ENCODE measurements around the gene NSMF. TPM values are rescaled to one million over a fixed set of nuclear protein-coding genes. Genes with fewer than 3 reads are reported as not detected.

The NSMF gene
- polyA plus RNA-seq, 1 donor (not counting 4 experiments of a cell fraction or from before 2014, with no cell fraction given), result 29.5 TPM

GRCh38 chr9:137487454-137488326, 28.6 kb upstream of the NSMF start:
- no peaks in the 10 kb centered on the region for H3K4me1 ChIP-seq (ENCODE audit: control insufficient read depth, extremely low read depth, insufficient read depth, low read length)
- H3K36me3 ChIP-seq (ENCODE audit: control insufficient read depth in 2 of 2, extremely low read depth in 1 of 2, insufficient read depth in 2 of 2, low read length in 2 of 2), result no peaks in the 10 kb centered on the region
- no peak overlapping the region for H2AFZ ChIP-seq (ENCODE audit: control insufficient read depth, low read length)
- no peak overlapping the region for H3K9ac ChIP-seq (ENCODE audit: control insufficient read depth, extremely low read depth, insufficient read depth, low read length)
- dilution Hi-C loops (cut with MboI; ENCODE audit: extremely low pct_ligation_motif_present, low sequenced_read_pairs), result no loop called here
- H3K79me2 ChIP-seq (ENCODE audit: control insufficient read depth, insufficient read depth, low read length), result no peaks in the 10 kb centered on the region
- no peak for DNase-seq (ENCODE audit: low read depth, low spot score)
- no peak for FAIRE-seq
- H4K20me1 ChIP-seq (ENCODE audit: control insufficient read depth, extremely low read depth, insufficient read depth, low read length), result no peaks in the 10 kb centered on the region
- H3K9me1 ChIP-seq (ENCODE audit: control insufficient read depth, extremely low read depth, insufficient read depth, low read length), result no peaks in the 10 kb centered on the region
- H3K27ac ChIP-seq (ENCODE audit: control insufficient read depth, insufficient read depth, low read length), result no peak overlapping the region
- no peaks in the 10 kb centered on the region for H3K27me3 ChIP-seq (ENCODE audit: control insufficient read depth, extremely low read depth, insufficient read depth, low read length)
- no peaks in the 10 kb centered on the region for H3K9me3 ChIP-seq (ENCODE audit: control insufficient read depth, low read depth, low read length)
- H3K4me2 ChIP-seq (ENCODE audit: control insufficient read depth, extremely low read depth, insufficient read depth, low read depth, low read length), result no peak overlapping the region
- TF ChIP-seq EZH2 (IDR thresholded peaks at IDR 0.05; ENCODE audit: low read length), result no peak
- TF ChIP-seq, protein P1, sequence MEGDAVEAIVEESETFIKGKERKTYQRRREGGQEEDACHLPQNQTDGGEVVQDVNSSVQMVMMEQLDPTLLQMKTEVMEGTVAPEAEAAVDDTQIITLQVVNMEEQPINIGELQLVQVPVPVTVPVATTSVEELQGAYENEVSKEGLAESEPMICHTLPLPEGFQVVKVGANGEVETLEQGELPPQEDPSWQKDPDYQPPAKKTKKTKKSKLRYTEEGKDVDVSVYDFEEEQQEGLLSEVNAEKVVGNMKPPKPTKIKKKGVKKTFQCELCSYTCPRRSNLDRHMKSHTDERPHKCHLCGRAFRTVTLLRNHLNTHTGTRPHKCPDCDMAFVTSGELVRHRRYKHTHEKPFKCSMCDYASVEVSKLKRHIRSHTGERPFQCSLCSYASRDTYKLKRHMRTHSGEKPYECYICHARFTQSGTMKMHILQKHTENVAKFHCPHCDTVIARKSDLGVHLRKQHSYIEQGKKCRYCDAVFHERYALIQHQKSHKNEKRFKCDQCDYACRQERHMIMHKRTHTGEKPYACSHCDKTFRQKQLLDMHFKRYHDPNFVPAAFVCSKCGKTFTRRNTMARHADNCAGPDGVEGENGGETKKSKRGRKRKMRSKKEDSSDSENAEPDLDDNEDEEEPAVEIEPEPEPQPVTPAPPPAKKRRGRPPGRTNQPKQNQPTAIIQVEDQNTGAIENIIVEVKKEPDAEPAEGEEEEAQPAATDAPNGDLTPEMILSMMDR (optimal IDR thresholded peaks at IDR 0.05 in 1 of 3, IDR thresholded peaks at IDR 0.05 in 1 of 3, conservative IDR thresholded peaks at IDR 0.05 in 1 of 3; ENCODE audit: extremely low read depth in 1 of 3, insufficient read depth in 2 of 3, low read length in 3 of 3), result no peak
- H3K4me3 ChIP-seq (ENCODE audit: control insufficient read depth in 2 of 3, extremely low read depth in 1 of 3, insufficient read depth in 2 of 3, low read depth in 1 of 3, low read length in 3 of 3), result no peak overlapping the region

DNA sequence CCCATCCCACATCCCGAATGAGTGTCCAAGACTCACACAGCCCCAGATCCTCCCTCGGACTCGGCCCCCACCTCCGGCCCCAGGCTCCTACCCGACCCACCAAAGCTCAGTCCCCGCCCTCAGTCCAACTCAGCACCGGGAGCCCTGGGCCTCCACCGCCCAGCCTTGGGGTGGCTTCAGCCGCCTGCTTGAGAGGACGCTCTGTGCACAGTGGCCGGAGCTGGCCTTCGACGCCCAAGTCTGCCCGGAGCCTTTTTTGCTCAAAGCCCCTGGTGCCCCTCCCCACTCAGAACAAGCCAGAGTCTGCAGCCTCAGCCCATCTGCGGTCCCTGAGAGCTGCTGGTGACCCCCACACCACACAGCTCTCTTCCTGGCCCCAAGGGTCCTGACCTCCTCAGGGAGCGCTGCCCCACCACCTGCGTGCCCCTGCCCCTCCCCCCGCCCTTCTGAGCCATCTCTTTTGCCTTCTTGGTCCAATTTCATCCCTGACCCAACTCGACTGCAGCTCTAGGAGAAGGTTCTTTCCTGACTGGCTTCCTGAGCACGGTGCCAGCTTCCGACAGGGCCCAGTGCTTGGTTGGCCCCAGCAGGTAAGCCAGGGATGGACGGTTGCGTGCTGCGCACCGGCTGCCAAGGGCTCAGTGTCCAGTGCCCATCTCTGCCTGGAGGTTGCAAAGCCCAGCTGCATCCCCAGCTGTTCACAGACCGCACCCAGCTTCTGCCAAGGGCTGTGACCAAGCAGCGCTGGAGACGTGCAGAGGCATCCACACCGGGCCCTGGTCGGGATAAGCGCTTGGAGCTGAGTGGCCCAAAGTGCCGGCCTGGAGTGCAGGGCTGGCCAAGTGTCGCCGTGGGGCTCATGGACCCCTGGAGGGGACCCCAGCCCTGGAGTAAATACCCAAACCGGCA, 27.7 kb upstream of the NSMF start:
- Histone ChIP-seq H3K79me2 (ENCODE audit: control insufficient read depth, insufficient read depth, low read length) (no peaks in the 10 kb centered on the region), H4K20me1 (ENCODE audit: control insufficient read depth, extremely low read depth, insufficient read depth, low read length) (no peaks in the 10 kb centered on the region), H3K27ac (ENCODE audit: control insufficient read depth, insufficient read depth, low read length) (no peak overlapping the region), H3K4me3 (ENCODE audit: control insufficient read depth in 2 of 3, extremely low read depth in 1 of 3, insufficient read depth in 2 of 3, low read depth in 1 of 3, low read length in 3 of 3) (no peak overlapping the region), H3K9ac (ENCODE audit: control insufficient read depth, extremely low read depth, insufficient read depth, low read length) (no peak overlapping the region), H3K4me2 (ENCODE audit: control insufficient read depth, extremely low read depth, insufficient read depth, low read depth, low read length) (no peak overlapping the region), H3K9me3 (ENCODE audit: control insufficient read depth, low read depth, low read length) (no peaks in the 10 kb centered on the region), H2AFZ (ENCODE audit: control insufficient read depth, low read length) (no peak overlapping the region), H3K4me1 (ENCODE audit: control insufficient read depth, extremely low read depth, insufficient read depth, low read length) (peaks cover 2% of the 10 kb centered on the region), H3K36me3 (ENCODE audit: control insufficient read depth in 2 of 2, extremely low read depth in 1 of 2, insufficient read depth in 2 of 2, low read length in 2 of 2) (no peaks in the 10 kb centered on the region), H3K9me1 (ENCODE audit: control insufficient read depth, extremely low read depth, insufficient read depth, low read length) (no peaks in the 10 kb centered on the region), H3K27me3 (ENCODE audit: control insufficient read depth, extremely low read depth, insufficient read depth, low read length) (no peaks in the 10 kb centered on the region)
- dilution Hi-C loops (cut with MboI; ENCODE audit: extremely low pct_ligation_motif_present, low sequenced_read_pairs), result no loop called here
- FAIRE-seq, result no peak
- DNase-seq (ENCODE audit: low read depth, low spot score), result no peak
- no peak for TF ChIP-seq EZH2 (IDR thresholded peaks at IDR 0.05; ENCODE audit: low read length)
- TF ChIP-seq, protein P1 (optimal IDR thresholded peaks at IDR 0.05 in 1 of 3, IDR thresholded peaks at IDR 0.05 in 1 of 3, conservative IDR thresholded peaks at IDR 0.05 in 1 of 3; ENCODE audit: extremely low read depth in 1 of 3, insufficient read depth in 2 of 3, low read length in 3 of 3), result no peak

Measured in keratinocyte (primary cell).